RWPE1 (cell line): ENCODE measurements around the gene ABLIM2.
A peak's percentile ranks its signal among the peaks of the same experiment; 100 is the strongest.

Experiments
- CTCF ChIA-PET: fragments of 350-600 bp; sonication (Branson Sonifier 250); formaldehyde crosslinking; extraction: SDS; loops from one replicate; lab custom pipeline; 2021; lab: Yijun Ruan, JAX
- POLR2A ChIA-PET: fragments of 400-600 bp; formaldehyde crosslinking; extraction: SDS; loops from one replicate; lab custom pipeline; 2020; ENCODE audit warnings: antibody characterized with exemption; ENCODE audit not compliant: low non-redundant PET; lab: Yijun Ruan, JAX
- DNase-seq: peaks from one replicate; pipeline ENCODE4 v3.0.0; 2012; ENCODE audit warnings: low spot score
- H3K27ac ChIP-seq: fragments of 450-650 bp; 2 replicates; pipeline ENCODE4 v1.5.1; 2017
- TF ChIP-seq, protein P1 (sequence below): fragments of 450-650 bp; conservative IDR thresholded peaks from 2 replicates; pipeline ENCODE4 v1.5.1; 2017; ENCODE audit warnings: low read depth, mild to moderate bottlenecking

The ABLIM2 gene

DNA sequence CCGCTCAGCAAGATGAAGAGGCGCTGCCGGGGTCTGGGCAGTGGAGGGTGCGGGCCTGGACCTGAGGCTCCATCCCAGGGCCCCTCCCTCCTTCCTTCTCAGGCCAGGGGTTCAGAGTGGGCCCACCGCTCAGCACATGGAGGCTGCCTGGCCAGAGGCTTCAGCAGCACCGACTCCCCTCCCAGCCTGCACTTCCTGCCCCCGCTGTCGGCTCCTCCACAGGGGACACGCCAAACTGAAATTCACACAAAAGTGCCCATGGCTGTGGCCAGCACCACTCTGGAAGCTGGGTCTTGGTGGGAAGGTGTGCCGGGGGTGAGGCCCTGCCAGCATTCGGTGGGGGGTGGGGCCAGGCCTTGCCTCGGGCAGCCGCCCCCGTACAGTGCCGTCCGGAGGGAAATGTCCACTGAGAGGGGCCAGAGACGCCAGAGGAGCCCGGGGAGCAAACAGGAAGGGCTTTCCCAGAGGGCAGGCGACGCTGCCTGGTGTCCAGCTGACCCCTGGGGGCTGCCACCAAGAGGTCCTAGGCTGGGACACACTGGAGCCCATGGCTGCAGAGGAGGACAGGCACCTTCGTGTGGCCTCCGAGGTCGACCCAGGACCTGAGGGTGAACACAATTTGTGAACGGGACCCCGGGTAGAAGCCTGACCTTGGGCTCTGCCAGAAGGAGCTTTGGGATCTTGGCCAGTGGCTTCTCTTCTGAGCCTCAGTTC is 134.4 kb downstream of the ABLIM2 start:
- ChIA-PET POLR2A (no interaction called here), CTCF (interaction anchor here (0.8 kb wide), 1 partner anchor 31 kb away, joined by 4 read pairs; no protein-coding TSS in a partner anchor)
- TF ChIP-seq, protein P1, sequence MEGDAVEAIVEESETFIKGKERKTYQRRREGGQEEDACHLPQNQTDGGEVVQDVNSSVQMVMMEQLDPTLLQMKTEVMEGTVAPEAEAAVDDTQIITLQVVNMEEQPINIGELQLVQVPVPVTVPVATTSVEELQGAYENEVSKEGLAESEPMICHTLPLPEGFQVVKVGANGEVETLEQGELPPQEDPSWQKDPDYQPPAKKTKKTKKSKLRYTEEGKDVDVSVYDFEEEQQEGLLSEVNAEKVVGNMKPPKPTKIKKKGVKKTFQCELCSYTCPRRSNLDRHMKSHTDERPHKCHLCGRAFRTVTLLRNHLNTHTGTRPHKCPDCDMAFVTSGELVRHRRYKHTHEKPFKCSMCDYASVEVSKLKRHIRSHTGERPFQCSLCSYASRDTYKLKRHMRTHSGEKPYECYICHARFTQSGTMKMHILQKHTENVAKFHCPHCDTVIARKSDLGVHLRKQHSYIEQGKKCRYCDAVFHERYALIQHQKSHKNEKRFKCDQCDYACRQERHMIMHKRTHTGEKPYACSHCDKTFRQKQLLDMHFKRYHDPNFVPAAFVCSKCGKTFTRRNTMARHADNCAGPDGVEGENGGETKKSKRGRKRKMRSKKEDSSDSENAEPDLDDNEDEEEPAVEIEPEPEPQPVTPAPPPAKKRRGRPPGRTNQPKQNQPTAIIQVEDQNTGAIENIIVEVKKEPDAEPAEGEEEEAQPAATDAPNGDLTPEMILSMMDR: no peak
- DNase-seq: no peak
- no peak overlapping the region for H3K27ac ChIP-seq

DNA sequence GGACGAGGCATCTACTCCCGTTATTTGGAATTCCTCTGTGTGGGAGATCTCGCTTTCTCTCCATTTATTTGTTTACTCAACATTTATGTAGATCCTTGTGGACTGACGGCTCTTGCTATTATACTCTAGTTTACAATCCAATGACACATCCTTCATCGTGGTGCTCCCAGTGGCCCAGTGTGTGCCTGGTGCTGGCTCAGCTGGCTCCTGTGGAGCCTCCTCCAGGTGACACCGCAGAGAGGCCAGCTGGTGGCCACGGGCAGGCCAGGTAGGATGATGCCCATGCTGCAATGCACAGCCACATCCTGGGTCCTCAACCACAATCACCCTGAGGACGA is 134.9 kb downstream of the ABLIM2 start:
- POLR2A ChIA-PET: no interaction called here
- CTCF ChIA-PET: no interaction called here
- no peak overlapping the region for H3K27ac ChIP-seq
- TF ChIP-seq, protein P1: no peak
- DNase-seq: no peak

DNA sequence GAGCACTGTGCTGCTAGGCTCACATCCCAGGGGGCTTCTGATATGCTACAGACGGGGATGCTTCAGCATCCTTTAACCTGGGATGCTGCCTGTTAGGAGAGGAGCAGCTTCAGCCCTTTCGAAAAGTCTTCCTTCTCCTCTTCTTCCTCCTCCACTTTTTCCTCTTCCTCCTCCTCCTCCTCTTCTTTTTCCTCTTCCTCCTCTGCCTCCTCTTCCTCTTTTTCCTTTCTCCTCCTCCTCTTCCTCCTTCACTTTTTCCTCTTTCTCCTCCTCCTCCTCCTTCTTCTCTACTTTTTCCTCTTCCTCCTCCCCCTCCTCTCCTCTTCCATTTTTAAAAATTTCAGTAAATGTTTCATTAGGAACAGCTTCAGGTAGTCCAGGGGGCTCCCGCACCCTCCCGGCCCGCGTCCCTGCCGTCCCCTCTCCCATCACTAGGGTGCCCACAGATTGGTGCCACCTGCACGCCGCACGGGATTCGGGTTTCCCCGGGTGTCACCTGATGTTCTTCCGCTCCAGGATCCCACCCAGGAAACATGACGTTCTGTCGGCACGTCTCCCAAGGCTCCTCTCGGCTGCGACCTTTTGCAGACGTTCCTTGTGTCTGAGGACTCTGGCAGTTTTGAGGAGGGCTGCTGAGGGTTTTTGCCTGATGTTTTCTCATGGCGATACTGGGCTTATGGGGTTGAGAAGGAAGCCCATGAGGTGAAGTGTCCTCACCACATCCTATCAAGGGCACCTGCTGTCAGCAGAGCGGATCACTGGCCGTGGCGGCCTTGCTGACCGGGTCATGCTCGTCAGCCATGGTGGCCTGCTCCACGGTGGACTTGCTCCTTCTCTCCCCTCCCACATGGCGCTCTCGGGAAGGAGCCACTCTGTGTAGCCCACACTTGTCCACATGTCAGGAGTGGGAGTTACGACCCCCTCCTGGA is 135.6 kb downstream of the ABLIM2 start:
- CTCF ChIA-PET: no interaction called here
- TF ChIP-seq, protein P1: no peak
- DNase-seq: no peak
- H3K27ac ChIP-seq: no peak overlapping the region
- POLR2A ChIA-PET: no interaction called here

DNA sequence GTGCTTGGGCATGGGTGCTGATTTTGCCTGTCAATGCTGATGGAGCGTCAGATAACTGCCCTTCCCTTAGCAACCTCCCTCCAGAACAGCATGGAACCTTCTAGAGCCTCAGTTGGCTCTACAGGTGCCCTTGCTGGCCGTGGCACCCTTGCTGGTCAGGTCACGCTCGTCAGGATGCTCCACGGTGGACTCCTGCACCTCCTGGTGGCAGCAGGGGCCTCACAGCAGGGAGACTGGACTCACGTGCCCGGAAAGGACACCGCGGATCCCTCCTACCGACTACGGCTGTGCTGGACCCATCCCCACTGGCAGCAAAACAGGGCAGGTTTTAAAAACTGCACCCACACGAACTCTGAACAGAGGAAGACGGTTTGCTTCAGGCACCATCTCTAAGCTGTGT is 136.8 kb downstream of the ABLIM2 start:
- H3K27ac ChIP-seq: no peak overlapping the region
- ChIA-PET POLR2A (no interaction called here), CTCF (interaction anchor here (0.6 kb wide), 1 partner anchor 83 kb away, joined by 5 read pairs; no protein-coding TSS in a partner anchor)
- TF ChIP-seq, protein P1: no peak
- no peak for DNase-seq

DNA sequence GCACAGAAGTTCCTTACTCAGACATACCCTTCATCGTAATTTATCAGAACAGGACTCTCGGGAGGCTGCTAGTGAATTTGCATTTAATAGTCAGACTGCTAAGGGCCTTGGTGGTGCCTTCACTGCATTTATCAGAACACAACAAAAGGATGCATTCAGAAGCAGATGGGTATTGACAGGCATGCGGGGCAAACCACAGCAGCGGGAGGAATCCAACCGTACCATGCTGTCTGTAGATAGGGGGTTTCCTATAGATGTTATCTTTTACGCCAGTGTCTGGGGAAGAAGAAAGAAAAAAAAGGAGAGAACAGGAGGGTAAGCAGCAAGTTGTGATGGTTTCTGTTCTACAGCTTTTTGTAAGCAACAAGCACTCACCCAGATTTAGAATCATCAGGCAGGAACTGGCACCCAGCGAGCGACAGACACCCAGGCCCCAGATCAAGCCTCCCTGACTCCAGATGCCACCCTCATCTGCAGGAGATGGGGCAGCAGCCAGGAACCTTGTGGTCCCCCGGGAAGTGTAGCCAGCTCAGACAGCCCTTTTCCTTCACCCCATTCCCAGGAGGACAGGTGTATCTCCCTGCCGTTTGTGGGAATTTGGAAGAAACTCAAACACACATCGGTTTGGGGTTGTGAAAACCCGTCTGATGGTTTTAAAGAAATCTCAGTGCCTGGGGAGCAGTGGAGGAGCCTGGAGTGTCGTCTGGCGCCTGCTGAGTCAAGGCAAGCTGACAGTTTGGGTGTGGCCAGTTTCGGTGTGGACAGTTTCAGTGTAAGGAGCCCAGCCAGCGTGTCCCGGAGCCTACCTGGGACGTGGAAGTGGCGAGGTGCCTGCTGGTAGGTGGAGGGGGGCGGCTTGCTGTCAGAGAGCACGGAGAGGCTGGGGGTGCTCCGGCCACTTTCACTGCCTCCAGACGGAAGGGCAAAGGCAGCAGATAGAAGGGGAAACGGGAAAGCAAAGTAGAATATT is 138.9 kb downstream of the ABLIM2 start:
- peak overlapping the region; percentile 57 for H3K27ac ChIP-seq
- TF ChIP-seq, protein P1: no peak
- peak; percentile 44 for DNase-seq
- POLR2A ChIA-PET: no interaction called here
- CTCF ChIA-PET: interaction anchor here (0.6 to 1.0 kb wide), 2 partner anchors 27 to 169 kb away, joined by 3 read pairs; no protein-coding TSS in a partner anchor
